ENCODE results near the gene ST6GALNAC3.

- TF ChIP-seq CTCF (IDR thresholded peaks at IDR 0.05; ENCODE audit: low read depth, low read length, poor library complexity, severe bottlenecking) (no peak), EZH2phosphoT487 (IDR thresholded peaks at IDR 0.05; ENCODE audit: borderline replicate concordance, low read length) (no peak)
Measured at GRCh38 chr1:76065270-76065669, 9.3 kb upstream of the ST6GALNAC3 start.
